Left colon (tissue), 2 donors: ENCODE data around the gene RRM1. TPM values are rescaled to one million over a fixed set of nuclear protein-coding genes. Genes with fewer than 3 reads are reported as not detected.

Experiments used
- ATAC-seq: fragments of 200-7000 bp; cut with Tn5 transposase; one replicate; pipeline ENCODE4 v1.9.1; 2020; ENCODE audit warnings: mild to moderate bottlenecking, moderate library complexity
- DNase-seq, 2 donors: peaks; one replicate each; pipeline ENCODE4 v3.0.0-alpha.2; 2020
- intact Hi-C, 2 donors: fragments of 100-400 bp; cut with DNase I in 1 of 2; cut with micrococcal nuclease in 1 of 2; formaldehyde crosslinking; loops; one replicate each; pipeline versions ENCODE4 v1.11.2 to v1.14.0; 2022; cut with DNase I, micrococcal nuclease
- total RNA-seq, 2 donors: library from RNA; stranded (reverse); fragmentation: NEBNext Ultra II Directional; extraction: Animal tissue kit (Norgen Biotek cat#: 25700); gene quantifications; one replicate each; pipeline ENCODE4 v1.2.1, GENCODE V29; 2021
- donor health status: DM: no; HTN: no; CAD: no.
- donor health status: DM: yes; HTN: yes; CAD: no.

The RRM1 gene
- total RNA-seq, 2 donors from 2014 or later: 25.2 to 35.7 TPM

- ATAC-seq (peak; percentile 25), DNase-seq (no peak)
- intact Hi-C loops: loop anchor here in 1 of 2 donors (2.0 kb wide), 1 partner anchor 221 kb away; no protein-coding TSS in a partner anchor
These were observed 22.7 kb upstream of the RRM1 start for GRCh38 chr11:4071914-4072313.

GRCh38 chr11:4072668-4073285 lies 21.8 kb upstream of the RRM1 start:
- intact Hi-C loops: loop anchor here in 1 of 2 donors (2.0 kb wide), 1 partner anchor 222 kb away; no protein-coding TSS in a partner anchor
- peak; percentile 92 for ATAC-seq
- peak in 1 of 2 donors; percentile 34 for DNase-seq

GRCh38 chr11:4074266-4074665 lies 20.3 kb upstream of the RRM1 start:
- ATAC-seq (no peak), DNase-seq (no peak)
- intact Hi-C loops: no loop called here

GRCh38 chr11:4076774-4077173 lies 17.8 kb upstream of the RRM1 start:
- intact Hi-C loops: no loop called here
- no peak for ATAC-seq

GRCh38 chr11:4083198-4083597 lies 11.4 kb upstream of the RRM1 start:
- intact Hi-C loops: no loop called here
- ATAC-seq: no peak
- no peak for DNase-seq

More at GRCh38 chr11:4076774-4077173, 17.8 kb upstream of the RRM1 start:
- no peak for DNase-seq

DNA sequence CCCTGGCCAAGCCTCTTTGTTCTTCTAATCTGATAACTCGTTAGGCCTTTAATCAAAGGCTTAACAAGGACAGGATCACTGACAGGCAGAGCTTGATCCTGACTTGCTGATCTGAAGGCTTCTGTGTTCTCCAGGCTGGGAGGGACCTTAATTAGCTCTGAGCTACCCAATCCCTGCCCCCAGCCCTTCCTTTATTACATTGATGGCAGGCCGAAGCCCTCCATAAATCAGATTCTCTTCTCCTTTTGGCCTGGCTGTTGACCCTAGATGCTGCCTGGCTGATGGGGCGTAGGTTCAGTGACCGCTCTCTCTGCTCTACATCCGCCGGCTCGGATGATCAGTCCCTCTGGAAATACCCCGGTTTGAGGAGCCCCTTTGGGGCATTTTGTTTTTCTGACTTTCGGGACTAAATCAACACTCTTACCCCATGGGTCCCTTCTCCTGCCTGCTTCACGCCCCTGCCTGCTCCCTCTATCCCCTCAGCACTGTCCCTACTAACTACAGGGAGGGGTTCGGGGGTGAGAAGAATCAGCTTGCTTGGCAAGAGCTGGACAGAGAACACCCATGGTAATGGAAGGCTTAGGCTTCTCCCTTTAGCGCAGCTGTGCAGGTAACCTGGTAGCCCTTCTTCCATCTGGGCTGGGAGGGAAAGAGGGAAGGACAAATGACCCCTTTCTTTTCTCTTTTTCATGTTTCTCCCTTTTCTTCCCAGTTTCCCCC lies 10.0 kb upstream of the RRM1 start:
- no peak for DNase-seq
- intact Hi-C loops: no loop called here
- no peak for ATAC-seq

- intact Hi-C loops: no loop called here
- DNase-seq (no peak), ATAC-seq (no peak)
These were observed 9.0 kb upstream of the RRM1 start for GRCh38 chr11:4085575-4085974.

GRCh38 chr11:4086575-4087353 lies 7.8 kb upstream of the RRM1 start:
- ATAC-seq (peak; percentile 48), DNase-seq (no peak)
- intact Hi-C loops: no loop called here

GRCh38 chr11:4087551-4087950 lies 7.0 kb upstream of the RRM1 start:
- intact Hi-C loops: no loop called here
- ATAC-seq (no peak), DNase-seq (no peak)

DNA sequence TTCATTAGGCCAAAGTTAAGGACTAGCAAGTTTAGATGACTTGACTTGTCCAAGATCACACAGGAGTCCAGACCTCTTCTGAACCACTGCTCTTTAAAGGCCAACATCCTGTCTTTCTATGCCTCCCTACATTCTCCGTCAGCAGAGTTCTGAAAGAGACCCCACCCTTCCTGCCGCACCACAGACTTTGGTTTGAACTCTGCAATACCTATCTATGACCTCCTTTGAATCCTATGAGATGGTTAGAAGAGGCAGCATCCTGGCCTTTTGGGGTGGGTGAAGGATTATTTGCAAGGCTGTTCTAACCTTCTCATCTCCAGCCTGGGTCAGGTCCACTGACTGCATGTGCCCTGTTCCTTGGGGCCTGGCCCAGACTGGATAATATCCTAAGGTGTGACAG lies 4.3 kb upstream of the RRM1 start:
- intact Hi-C loops: no loop called here
- DNase-seq: no peak
- no peak for ATAC-seq

GRCh38 chr11:4092026-4092425 lies 2.6 kb upstream of the RRM1 start:
- DNase-seq: no peak
- intact Hi-C loops: no loop called here
- no peak for ATAC-seq

GRCh38 chr11:4093519-4094347 lies 866 bp upstream of the RRM1 start:
- DNase-seq (no peak), ATAC-seq (peak; percentile 1)
- intact Hi-C loops: no loop called here

- no peak for ATAC-seq
- intact Hi-C loops: no loop called here
- DNase-seq: no peak
These were observed 1.1 kb downstream of the RRM1 start for GRCh38 chr11:4095509-4096230.

- intact Hi-C loops: no loop called here
- no peak for ATAC-seq
These were observed 3.5 kb downstream of the RRM1 start for GRCh38 chr11:4098026-4098621.

DNA sequence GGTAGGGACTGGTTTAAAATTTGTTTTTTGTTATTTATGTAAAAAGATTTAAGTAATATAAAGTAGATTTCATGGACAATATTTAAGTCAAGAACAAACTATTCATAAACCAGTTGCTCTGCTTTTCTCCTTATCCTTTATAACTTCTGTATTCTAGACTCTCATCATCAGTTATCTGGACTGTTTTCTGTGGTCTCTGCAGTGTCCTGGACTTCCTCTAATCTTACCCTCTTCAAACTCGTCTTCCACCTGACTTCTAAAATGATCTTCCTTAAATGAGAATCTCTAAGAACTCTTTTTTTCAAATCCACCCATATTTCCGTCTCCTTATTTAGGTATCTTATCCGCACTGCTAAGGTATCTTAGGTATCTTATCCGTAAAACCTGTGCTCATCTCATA lies 8.1 kb downstream of the RRM1 start:
- intact Hi-C loops: no loop called here
- ATAC-seq: no peak
- no peak for DNase-seq

More at GRCh38 chr11:4098026-4098621, 3.5 kb downstream of the RRM1 start:
- DNase-seq: no peak

- intact Hi-C loops: no loop called here
- ATAC-seq: no peak
- no peak for DNase-seq
These were observed 8.7 kb downstream of the RRM1 start for GRCh38 chr11:4103269-4103668.

- no peak for ATAC-seq
- intact Hi-C loops: no loop called here
- no peak for DNase-seq
These were observed 11.3 kb downstream of the RRM1 start for GRCh38 chr11:4105916-4106315.

GRCh38 chr11:4111834-4112233 lies 17.2 kb downstream of the RRM1 start:
- ATAC-seq: no peak

More at GRCh38 chr11:4111834-4112233, 17.2 kb downstream of the RRM1 start:
- DNase-seq: no peak
- intact Hi-C loops: no loop called here
